GM21529 (cell line): Measurements from ENCODE around the gene TAOK3.
"Not testable (repeated sequence)": the region's sequence is repeated elsewhere in the genome, so short reads cannot be mapped to it uniquely, and the experiment has no call there.

Experiments used
- ATAC-seq: cut with Tn5 transposase; IDR thresholded peaks from one replicate; pipeline ENCODE4 v1.9.1; 2021; ENCODE audit not compliant: unreplicated experiment

Gene TAOK3

DNA sequence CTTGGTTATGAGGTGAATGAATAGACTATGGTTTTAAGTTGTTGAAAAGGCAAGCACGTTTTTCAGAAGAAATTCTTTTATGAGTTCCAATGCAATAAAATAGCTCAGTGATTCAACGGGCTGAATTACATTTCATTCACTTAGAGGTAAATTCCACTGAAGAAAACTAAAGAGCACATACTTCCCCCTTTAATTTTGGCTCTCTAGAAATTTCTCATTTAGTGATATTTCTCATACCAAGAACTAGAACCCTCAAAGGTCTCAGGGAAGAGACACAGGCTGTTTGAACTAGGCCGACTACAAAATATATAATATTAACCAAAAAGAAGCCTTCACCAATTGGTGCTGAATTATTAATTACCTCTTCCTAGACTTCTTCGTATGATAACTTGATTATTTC lies 68.6 kb downstream of the TAOK3 start:
- no peak for ATAC-seq

DNA sequence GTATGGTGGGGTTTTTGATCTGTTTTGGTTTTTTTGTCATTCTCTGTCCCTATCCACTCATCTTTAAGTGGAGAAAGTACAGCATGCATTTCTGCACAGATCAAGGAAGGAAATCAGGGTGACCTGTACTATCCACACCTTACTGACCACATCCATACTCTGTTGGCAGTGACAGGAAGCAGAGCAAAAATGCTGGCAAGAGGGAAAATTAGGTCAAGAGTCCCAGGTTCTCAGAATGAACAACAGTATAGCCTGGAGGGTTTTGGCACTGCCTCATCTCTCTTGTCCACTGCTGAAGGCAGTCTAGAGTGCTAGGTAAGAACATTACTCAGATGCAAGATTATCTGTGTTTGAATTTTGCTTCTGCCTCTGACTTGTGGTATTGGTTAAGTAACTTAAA lies 70.7 kb downstream of the TAOK3 start:
- ATAC-seq, result no peak

GRCh38 chr12:118299791-118300460 lies 72.8 kb downstream of the TAOK3 start:
- ATAC-seq, result no peak

- no peak for ATAC-seq
These were observed 75.4 kb downstream of the TAOK3 start for GRCh38 chr12:118297284-118297683.

DNA sequence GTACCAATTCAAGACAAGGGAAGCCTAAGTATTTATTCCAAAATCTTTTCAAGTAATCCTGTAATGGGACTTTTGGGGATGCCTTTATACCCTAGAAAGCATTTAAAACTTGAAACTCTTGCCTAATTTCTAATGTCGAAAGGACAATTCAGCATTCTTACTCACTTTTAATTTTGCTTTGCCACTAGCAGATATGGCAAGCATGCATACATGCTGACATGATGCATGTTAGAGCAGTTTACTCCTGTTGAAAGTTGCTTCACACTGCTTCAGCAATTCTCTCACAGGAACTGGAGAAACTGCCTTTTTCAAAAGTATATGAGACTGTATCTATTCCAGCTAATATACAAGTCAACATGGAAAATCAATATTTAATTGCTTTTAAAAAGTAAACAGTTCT lies 79.9 kb downstream of the TAOK3 start:
- ATAC-seq, result no peak

GRCh38 chr12:118290130-118290529 lies 82.6 kb downstream of the TAOK3 start:
- ATAC-seq, result no peak

DNA sequence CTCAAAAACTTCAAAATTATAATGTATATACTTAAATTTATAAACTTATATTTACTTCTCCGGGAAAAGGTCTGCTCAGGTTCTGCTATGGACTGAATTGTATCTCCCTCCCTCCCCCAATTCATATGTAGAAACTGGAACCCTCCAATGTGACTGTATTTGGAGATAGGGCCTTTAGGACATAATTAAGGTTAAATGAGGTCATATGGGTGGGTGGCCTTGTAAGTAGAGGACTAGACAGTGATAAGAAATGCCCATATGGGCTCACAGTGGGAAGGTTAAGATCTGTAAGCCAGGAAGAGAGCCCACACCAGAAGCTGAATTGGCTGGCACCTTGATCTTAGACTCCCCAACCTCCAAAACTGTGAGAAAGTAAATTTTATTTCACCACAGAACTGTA lies 84.5 kb downstream of the TAOK3 start:
- no peak for ATAC-seq

GRCh38 chr12:118287728-118288127 lies 85.0 kb downstream of the TAOK3 start:
- ATAC-seq, result no peak

GRCh38 chr12:118282767-118283166 lies 89.9 kb downstream of the TAOK3 start:
- ATAC-seq, result no peak

GRCh38 chr12:118278288-118278687 lies 94.4 kb downstream of the TAOK3 start:
- ATAC-seq, result not testable (repeated sequence)

DNA sequence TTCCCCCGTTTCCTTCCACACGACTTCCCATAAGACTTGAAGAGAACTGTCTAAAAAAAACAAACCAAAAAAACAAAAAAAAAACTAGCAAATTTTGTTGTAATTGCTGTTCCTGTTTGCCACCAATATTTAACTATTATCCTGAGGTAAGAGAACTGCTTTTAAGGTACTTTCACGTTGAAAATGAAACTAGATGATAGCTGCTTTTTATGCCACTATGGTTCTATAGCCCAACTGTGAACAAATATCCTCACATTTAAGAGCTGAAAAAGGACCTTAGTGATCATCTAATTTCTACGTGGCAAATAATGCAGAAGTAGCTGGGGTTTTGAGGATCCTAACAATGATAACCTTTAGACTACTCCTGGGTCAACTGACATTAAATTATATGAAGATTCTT lies 98.6 kb downstream of the TAOK3 start:
- no peak for ATAC-seq

DNA sequence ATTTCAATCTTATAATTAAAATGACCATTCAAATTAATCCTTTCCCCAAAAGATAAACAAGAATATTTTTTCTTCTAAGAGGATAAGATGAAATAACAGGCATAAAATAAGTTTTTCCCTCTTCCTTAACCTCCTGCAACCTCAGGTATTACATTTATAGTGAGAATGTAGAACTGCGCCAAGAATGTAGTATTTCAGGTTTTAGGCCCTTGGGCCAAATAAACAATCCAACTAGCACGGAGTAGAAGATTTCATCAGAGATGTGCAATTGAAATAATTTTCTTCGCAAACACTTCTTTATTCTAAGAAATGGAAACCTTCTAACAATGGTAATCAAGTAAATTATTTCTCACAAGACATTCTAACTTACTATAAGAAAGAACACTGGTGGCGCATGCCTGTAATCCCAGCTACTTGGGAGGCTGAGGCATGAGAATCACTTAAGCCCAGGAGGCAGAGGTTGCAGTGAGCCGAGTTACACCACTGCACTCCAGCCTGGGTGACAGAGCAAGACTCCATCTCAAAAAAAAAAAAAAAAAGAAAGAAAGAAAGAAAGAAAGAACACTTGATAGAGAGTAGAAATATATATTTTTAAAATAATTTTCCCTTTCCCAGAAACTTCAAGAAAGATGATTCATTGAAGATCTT lies 100.8 kb downstream of the TAOK3 start:
- no peak for ATAC-seq

- ATAC-seq, result no peak
These were observed 101.5 kb downstream of the TAOK3 start for GRCh38 chr12:118271183-118271582.

DNA sequence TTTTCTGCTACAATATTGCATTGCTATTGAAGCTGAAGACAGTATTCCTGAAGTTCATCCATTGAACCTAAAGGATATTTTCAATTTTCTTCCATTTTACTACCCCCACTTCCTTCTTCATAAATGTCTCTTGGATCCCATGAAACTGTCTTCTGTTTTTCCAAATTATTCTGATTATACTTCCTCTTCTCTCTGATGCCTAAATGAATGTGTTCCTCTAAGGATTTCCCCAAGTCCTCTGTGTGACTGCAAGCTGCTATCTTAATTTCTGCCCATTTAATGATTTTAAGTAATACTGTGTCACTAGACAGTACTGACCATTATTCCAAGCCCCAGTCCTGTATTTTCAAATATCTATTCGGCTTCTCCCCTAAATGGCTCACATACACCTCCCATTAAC lies 102.9 kb downstream of the TAOK3 start:
- ATAC-seq, result no peak

GRCh38 chr12:118259079-118259478 lies 113.6 kb downstream of the TAOK3 start:
- ATAC-seq, result no peak

- ATAC-seq, result no peak
These were observed 116.4 kb downstream of the TAOK3 start for GRCh38 chr12:118256352-118256751.

GRCh38 chr12:118249547-118249946 lies 123.2 kb downstream of the TAOK3 start:
- no peak for ATAC-seq

DNA sequence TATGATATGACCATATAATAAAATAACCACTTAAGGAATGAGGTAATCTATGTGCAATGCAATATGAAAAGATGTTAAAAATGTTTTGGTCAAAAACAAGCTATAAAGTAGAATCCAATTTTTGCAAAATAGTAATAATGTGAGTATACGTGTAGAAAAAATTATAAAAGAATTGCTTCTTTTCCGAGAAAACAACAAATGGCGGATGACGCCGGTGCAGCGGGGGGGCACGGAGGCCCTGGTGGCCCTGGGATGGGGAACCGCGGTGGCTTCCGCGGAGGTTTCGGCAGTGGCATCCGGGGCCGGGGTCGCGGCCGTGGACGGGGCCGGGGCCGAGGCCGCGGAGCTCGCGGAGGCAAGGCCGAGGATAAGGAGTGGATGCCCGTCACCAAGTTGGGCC lies 126.8 kb downstream of the TAOK3 start:
- not testable (repeated sequence) for ATAC-seq

DNA sequence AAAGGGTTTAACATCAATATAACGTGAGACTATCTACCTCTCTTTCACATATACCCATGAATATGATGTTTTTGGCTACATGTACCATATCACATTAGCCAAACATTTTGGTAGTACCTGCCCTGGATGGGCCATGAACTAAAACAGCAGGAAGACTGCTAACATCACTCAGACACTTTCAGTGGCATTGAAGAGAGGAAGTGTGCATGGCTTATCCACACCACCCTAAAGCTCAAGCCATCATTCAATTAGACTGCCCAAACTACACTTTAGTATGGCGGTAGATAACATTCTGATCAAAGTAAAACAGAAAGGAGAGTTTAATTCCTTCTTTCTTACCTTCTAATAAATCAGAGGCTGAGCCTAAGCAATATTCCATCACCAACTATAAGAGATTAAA lies 133.8 kb downstream of the TAOK3 start:
- peak; percentile 48 for ATAC-seq

- ATAC-seq, result no peak
These were observed 134.8 kb downstream of the TAOK3 start for GRCh38 chr12:118237908-118238307.

- peak; percentile 93 for ATAC-seq
These were observed 135.5 kb downstream of the TAOK3 start for GRCh38 chr12:118237052-118237665.

DNA sequence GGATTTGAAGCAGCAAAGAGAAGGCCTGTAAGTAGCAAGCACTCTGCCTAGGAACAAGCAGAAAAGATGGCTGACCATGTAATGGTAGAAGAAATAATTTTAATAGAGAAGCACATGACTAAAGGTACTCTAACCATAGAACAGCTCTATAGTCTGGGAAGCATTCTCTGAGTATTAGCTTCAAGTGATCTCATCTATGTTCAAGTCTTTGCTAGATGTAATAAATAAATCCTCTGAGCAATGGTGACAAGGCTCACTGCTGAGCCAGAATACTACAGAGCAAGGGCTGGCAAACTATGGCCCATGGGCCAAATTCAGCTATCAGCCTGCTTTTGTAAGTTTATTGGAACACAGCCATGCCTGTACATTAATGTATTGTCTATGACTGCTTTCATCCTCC lies 152.0 kb downstream of the TAOK3 start:
- no peak for ATAC-seq
